ENCODE measurements around the gene ZC3H4. TPM values are rescaled to one million over a fixed set of nuclear protein-coding genes. Genes with fewer than 3 reads are reported as not detected.
"Not testable (repeated sequence)": the region's sequence is repeated elsewhere in the genome, so short reads cannot be mapped to it uniquely, and the experiment has no call there.

Gene ZC3H4
- total RNA-seq, 6 experiments from 2014 or later: 43.9 to 66.1 (median 55.2) TPM

DNA sequence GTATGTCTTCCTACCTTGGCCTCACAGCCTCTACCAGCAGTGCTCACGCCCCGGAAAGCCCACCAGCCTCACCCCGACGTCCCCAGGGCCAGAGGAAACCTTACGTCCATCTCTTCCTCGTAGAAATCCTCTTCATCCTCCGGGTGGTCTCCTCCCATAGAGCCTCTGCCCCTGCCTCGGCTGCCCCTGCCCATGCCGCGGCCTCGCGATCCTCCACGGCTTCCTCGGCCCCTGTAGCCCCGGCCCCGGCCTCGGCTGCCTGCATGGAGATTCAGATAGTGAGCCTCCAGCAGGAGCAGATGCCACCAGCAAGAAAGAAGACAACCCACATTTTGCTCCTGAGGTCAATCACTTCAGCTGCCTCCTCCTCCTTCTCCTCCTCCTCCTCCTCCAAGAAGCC lies 27.3 kb downstream of the ZC3H4 start:
- DNase-seq: no peak
- Mint-ChIP-seq H3K9me3 (no peaks in the 10 kb centered on the region), H3K36me3 (ENCODE audit: low read depth) (peaks cover 45% of the 10 kb centered on the region), H3K4me1 (ENCODE audit: low read depth) (no peaks in the 10 kb centered on the region; the same call in 1 of the 2 replicates), H3K4me3 (no peak overlapping the region), H3K27me3 (ENCODE audit: insufficient read depth) (no peaks in the 10 kb centered on the region), H3K27ac (no peak overlapping the region)
- TF ChIP-seq, protein P1, sequence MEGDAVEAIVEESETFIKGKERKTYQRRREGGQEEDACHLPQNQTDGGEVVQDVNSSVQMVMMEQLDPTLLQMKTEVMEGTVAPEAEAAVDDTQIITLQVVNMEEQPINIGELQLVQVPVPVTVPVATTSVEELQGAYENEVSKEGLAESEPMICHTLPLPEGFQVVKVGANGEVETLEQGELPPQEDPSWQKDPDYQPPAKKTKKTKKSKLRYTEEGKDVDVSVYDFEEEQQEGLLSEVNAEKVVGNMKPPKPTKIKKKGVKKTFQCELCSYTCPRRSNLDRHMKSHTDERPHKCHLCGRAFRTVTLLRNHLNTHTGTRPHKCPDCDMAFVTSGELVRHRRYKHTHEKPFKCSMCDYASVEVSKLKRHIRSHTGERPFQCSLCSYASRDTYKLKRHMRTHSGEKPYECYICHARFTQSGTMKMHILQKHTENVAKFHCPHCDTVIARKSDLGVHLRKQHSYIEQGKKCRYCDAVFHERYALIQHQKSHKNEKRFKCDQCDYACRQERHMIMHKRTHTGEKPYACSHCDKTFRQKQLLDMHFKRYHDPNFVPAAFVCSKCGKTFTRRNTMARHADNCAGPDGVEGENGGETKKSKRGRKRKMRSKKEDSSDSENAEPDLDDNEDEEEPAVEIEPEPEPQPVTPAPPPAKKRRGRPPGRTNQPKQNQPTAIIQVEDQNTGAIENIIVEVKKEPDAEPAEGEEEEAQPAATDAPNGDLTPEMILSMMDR (IDR thresholded peaks at IDR 0.05): no peak

DNA sequence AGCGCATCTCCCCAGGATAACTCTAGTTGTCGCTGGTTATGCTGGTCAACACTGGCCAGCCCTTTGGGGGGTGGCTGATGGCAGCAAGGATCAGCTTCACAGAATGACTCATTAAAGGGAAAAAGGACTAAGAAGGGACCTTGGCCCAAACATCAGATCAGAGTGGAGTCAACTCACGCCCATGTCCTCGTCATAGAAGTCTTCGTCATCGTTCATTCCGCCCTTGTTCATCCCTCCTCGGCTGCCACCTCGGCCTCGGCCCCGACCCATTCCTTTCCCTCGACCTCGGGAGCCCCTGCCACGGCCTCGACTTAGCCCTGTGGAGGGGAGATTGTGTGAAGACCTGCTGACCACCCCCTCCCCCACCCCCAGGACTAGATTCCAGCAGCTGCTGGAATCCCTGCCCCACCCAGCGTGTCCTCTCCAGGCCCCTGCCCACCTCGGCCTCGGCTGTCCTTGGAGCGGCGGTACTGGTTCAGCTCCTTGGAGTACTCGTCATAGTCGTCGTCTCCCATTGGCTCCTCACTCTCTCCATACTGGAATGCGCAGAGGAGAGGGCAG lies 28.6 kb downstream of the ZC3H4 start:
- peaks cover 38% of the 10 kb centered on the region for H3K36me3 Mint-ChIP-seq (ENCODE audit: low read depth)
- TF ChIP-seq, protein P1 (IDR thresholded peaks at IDR 0.05): no peak
- H3K27me3 Mint-ChIP-seq (ENCODE audit: insufficient read depth): peaks cover 1% of the 10 kb centered on the region; the same call in 1 of the 2 replicates
- no peaks in the 10 kb centered on the region for H3K9me3 Mint-ChIP-seq
- no peak overlapping the region for H3K27ac Mint-ChIP-seq
- no peak overlapping the region for H3K4me3 Mint-ChIP-seq
- H3K4me1 Mint-ChIP-seq (ENCODE audit: low read depth): peaks cover 7% of the 10 kb centered on the region
- no peak for DNase-seq

DNA sequence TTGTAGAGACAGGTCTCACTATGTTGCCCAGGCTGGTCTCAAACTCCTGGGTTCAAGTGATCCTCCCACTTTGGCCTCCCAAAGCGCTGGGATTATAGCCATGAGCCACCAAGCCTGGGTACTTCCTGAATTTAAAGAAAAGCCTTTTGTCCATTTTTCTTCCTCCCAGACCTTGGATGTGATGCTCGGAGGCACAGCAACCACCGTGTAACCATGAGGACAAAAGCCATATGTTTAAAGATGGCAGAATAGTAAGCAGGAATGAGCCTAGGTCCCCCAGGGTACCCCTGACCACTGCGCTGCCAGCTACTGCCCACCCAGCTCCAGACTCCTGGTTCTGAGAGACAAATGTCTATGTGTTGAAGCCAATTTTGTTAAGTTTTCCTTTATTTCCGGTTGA lies 31.1 kb downstream of the ZC3H4 start:
- Mint-ChIP-seq H3K27ac (no peak overlapping the region), H3K36me3 (ENCODE audit: low read depth) (peaks cover 35% of the 10 kb centered on the region), H3K4me1 (ENCODE audit: low read depth) (peaks cover 15% of the 10 kb centered on the region), H3K27me3 (ENCODE audit: insufficient read depth) (peaks cover 1% of the 10 kb centered on the region; the same call in 1 of the 2 replicates), H3K4me3 (no peak overlapping the region), H3K9me3 (no peaks in the 10 kb centered on the region)
- TF ChIP-seq, protein P1 (IDR thresholded peaks at IDR 0.05): no peak
- DNase-seq: no peak

DNA sequence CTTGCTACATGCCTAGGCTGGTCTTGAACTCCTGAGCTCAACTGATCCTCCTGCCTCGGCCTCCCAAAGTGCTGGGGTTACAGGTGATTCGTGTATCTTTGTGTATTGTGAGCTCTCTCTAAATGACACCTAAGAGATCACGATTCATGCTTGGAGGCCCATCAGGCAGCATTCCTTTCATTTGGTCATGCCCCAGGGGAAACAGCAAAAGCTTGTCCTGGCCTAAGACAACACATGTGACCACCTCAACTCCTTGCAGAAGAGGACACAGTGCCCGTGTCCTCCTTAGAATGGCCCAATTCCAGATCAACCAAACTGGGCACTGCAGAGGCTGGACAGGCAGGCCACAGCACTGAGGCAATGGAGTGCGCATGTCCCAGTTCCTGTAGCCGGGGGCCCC lies 32.5 kb downstream of the ZC3H4 start:
- Mint-ChIP-seq H3K9me3 (no peaks in the 10 kb centered on the region), H3K4me3 (no peak overlapping the region), H3K27ac (peak overlapping the region; percentile 45; the same call in 1 of the 2 replicates), H3K4me1 (ENCODE audit: low read depth) (peaks cover 15% of the 10 kb centered on the region), H3K36me3 (ENCODE audit: low read depth) (peaks cover 30% of the 10 kb centered on the region), H3K27me3 (ENCODE audit: insufficient read depth) (peaks cover 1% of the 10 kb centered on the region; the same call in 1 of the 2 replicates)
- TF ChIP-seq, protein P1 (IDR thresholded peaks at IDR 0.05): no peak
- no peak for DNase-seq

DNA sequence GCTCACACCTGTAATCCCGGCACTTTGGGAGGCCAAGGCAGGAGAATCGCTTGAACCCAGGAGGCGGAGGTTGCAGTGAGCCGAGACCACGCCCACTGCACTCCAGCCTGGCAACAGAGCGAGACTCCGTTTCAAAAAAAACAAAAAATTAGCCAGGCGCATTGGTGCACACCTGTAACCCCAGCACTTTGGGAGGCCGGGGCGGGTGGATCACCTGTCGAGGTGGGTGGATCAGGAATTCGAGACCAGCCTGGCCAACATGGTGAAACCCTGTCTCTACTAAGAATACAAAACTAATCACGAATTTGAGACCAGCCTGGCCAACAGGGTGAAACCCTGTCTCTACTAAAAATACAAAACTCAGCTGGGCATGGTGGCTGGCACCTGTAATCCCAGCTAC lies 35.2 kb downstream of the ZC3H4 start:
- Mint-ChIP-seq H3K4me1 (ENCODE audit: low read depth) (peaks cover 15% of the 10 kb centered on the region), H3K36me3 (ENCODE audit: low read depth) (peaks cover 33% of the 10 kb centered on the region)
- not testable (repeated sequence) for DNase-seq; H3K27ac Mint-ChIP-seq; H3K27me3 Mint-ChIP-seq (ENCODE audit: insufficient read depth); H3K9me3 Mint-ChIP-seq; H3K4me3 Mint-ChIP-seq

DNA sequence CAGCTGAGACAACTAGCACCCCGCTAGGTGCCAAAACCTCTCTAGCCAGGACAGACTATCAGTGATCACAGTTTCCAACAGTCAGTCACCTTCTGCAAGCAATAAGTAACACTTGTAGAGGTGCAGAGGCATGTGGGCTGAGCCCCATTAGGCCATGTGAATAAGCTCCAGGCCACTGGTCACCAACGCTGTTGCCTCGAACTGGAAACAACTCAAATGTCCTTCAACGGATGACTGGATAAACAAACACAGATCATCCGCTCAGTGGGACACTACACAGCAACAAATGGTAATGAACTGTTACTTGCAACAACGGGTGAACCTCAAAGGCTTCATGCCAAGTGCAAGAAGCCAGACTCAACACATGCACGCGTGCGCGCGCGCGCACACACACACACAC lies 37.6 kb downstream of the ZC3H4 start:
- TF ChIP-seq, protein P1 (IDR thresholded peaks at IDR 0.05): no peak
- Mint-ChIP-seq H3K27me3 (ENCODE audit: insufficient read depth) (peaks cover 1% of the 10 kb centered on the region; the same call in 1 of the 2 replicates), H3K36me3 (ENCODE audit: low read depth) (peaks cover 23% of the 10 kb centered on the region), H3K27ac (no peak overlapping the region), H3K9me3 (no peaks in the 10 kb centered on the region), H3K4me1 (ENCODE audit: low read depth) (peaks cover 15% of the 10 kb centered on the region), H3K4me3 (no peak overlapping the region)
- no peak for DNase-seq

All from HFFc6 (cell line).